HFF-Myc (cell line): ENCODE measurements around the gene BZW2.

Experiments used
- DNase-seq: peaks from one replicate; pipeline ENCODE4 v3.0.0-alpha.2; 2011; ENCODE audit warnings: low read depth; ENCODE audit errors: extremely low read depth
- H3K4me3 ChIP-seq: replicated peaks from 2 replicates; pipeline ENCODE4 v1.5.1; 2011; ENCODE audit warnings: low read depth, mild to moderate bottlenecking, control low read depth, low read length
- TF ChIP-seq, protein P1 (sequence below): IDR thresholded peaks from 2 replicates; pipeline ENCODE4 v1.5.1; 2012; ENCODE audit warnings: mild to moderate bottlenecking, low read depth, low read length, control low read depth; ENCODE audit errors: missing control alignments

BZW2 gene

DNA sequence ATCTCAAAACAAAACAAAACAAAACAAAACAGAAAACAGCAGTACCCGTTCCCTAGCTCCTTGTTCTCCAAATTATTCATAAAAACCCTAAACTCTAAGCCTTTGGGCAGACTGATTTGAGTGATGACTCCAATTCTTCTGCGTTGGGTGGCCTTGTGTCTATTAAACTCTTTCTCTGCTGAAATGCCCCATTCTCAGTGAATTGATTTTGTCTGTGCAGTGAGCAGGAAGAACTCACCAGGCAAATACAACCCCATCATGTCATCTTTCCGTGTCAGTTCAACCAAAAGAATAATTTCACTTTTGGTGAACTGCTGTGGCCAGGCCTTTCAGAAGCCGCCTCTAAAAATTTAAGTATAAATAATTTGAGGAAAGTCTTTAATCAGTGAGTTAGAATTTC is 89.0 kb downstream of the BZW2 start:
- no peak overlapping the region for H3K4me3 ChIP-seq
- DNase-seq = no peak
- TF ChIP-seq, protein P1, sequence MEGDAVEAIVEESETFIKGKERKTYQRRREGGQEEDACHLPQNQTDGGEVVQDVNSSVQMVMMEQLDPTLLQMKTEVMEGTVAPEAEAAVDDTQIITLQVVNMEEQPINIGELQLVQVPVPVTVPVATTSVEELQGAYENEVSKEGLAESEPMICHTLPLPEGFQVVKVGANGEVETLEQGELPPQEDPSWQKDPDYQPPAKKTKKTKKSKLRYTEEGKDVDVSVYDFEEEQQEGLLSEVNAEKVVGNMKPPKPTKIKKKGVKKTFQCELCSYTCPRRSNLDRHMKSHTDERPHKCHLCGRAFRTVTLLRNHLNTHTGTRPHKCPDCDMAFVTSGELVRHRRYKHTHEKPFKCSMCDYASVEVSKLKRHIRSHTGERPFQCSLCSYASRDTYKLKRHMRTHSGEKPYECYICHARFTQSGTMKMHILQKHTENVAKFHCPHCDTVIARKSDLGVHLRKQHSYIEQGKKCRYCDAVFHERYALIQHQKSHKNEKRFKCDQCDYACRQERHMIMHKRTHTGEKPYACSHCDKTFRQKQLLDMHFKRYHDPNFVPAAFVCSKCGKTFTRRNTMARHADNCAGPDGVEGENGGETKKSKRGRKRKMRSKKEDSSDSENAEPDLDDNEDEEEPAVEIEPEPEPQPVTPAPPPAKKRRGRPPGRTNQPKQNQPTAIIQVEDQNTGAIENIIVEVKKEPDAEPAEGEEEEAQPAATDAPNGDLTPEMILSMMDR = no peak

DNA sequence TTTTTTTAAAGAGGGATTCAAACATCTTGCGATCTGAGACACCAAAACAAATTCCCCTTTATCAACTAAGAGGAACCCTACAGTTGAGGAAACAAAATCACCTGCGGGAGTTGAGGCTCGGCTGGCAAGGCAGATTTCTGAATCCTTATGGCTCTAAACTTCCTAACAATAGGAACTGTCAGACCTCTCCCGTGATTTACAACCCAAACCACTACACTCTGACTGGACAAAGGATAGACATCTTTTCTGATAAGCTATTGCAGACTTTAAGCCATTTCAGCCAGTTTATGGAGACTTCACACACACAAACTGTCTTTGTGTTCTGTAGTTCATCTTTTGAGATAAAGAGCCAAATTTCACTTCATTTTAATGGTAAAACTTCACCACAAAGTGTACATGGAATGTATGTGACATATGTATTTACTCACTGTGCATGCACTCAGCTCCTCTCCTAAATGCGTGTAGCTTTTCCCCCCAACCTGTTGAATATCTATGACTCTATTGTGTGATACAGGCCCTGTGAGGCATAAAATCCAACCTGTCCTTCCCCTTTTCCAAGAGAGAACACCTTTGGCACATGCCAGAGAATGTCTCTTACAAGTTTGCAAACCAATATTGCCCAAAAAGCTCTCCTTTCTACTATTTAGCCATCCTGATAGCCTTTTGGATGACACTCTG is 92.2 kb downstream of the BZW2 start:
- TF ChIP-seq, protein P1 = no peak
- no peak overlapping the region for H3K4me3 ChIP-seq
- DNase-seq = no peak

DNA sequence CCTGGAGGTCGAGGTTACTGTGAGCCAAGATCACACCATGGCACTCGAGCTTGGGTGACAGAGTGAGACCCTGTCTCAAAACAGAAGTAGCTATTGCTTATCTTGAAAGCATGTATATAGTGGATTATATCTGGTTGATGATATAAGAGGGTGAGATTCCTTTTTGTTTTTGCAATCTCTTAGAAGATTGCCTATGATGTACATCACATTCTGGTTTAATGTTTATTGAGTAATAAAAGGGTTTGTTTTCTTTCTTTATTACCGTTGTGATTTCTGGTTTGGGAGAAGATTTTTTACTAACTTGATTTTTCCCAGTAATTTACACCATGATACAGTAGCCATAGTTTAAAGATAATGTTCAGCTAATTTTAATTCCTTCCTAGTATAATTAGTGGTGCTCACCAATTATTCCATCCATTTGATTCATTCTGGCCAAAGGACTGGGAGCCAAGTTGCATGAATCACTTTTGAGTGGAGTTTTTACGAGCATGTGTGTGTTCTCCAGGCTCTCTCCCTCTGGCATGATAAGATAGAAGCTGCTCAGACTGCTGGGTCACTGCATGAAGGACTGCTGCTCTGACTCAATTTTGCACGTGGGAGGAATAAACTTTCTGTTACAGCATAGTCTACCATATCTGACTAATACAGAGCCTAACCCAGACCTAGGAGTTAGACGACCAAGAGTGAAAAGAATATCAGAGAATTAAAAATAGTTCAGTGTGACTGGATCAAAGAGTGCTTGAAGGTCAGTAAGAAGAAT is 94.1 kb downstream of the BZW2 start:
- DNase-seq = peak; percentile 91
- H3K4me3 ChIP-seq = no peak overlapping the region
- TF ChIP-seq, protein P1 = no peak

GRCh38 chr7:16740623-16740953 is 94.6 kb downstream of the BZW2 start:
- DNase-seq = no peak

DNA sequence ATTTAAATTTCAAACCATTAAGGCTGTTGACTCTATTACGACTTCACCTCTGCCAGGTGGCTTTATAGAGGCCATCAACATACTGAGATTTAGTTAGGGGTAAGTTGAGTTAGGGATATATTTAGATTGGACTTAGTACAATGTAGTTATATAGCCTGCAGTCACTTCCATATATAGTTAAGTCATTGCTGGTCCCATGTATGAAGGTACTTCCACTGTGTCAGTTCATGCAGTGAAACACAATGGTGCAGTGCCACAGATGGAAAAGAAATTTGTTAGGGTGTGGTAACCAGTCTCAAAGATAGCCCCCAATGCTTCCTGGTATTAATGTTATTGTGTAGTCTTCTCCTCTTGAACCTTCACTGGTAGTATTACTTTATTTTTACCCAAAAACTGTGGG is 95.0 kb downstream of the BZW2 start:
- no peak overlapping the region for H3K4me3 ChIP-seq
- DNase-seq = no peak
- TF ChIP-seq, protein P1 = no peak

More at GRCh38 chr7:16740623-16740953, 94.6 kb downstream of the BZW2 start:
- no peak overlapping the region for H3K4me3 ChIP-seq
- TF ChIP-seq, protein P1 = no peak

- TF ChIP-seq, protein P1 = no peak
- no peak for DNase-seq
- no peak overlapping the region for H3K4me3 ChIP-seq
Measured at GRCh38 chr7:16741676-16742075, 95.7 kb downstream of the BZW2 start.
